ENCODE measurements around the gene C14orf180.
A peak's percentile ranks its signal among the peaks of the same experiment; 100 is the strongest.

C14orf180 gene

GRCh38 chr14:104594310-104595046, 14.9 kb downstream of the C14orf180 start:
- DNase-seq, result no peak

DNA sequence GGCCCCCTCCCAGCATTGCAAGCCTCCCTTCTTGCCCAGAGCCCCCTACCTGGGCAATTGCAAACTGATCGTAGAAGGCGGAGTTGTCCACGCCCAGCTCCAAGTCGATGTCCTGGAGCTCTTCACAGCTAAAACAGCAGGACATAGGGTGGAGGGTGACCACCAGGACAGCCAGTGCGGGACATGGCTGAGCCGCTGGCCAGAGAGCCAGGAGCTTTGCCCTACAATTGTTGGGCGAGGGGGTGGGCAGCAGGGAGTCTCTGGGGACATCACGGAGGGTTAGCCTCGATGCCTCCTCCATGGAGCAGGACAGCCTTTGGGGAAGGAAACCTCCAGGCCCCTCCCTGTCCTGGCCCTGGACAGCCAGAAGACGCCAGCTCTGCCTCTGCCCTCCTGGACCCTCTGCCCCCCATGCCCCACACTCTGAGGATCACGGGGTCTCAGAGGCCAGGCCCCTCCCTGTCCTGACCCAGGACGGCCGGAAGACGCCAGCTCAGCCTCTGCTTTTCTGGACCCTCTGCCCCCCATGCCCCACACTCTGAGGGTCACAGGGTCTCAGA, 15.6 kb downstream of the C14orf180 start:
- DNase-seq, result no peak

- no peak for DNase-seq
Measured at GRCh38 chr14:104595911-104596450, 16.4 kb downstream of the C14orf180 start.

DNA sequence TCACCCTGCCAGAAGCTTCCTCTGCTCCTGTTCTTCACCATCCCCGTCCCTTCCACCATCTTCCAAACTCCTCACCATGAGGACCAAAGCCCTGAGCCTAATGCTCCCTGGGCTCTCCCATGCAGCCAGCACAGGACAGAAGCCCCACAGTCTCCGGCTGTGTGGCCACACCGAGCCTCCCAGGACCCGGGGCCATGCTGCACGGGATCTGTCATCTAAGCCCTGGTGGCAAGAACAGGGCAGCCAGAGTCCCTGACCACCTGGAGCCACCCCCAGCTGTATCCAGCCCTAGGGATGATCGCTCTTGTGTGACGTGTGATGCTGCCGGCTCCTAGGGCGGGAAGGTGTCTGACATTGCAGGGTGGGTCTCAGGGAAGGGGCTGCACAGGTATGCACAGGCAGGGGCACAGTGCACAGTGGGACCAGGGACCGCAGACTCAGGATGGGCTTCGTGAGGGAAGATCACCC, 16.9 kb downstream of the C14orf180 start:
- no peak for DNase-seq

DNA sequence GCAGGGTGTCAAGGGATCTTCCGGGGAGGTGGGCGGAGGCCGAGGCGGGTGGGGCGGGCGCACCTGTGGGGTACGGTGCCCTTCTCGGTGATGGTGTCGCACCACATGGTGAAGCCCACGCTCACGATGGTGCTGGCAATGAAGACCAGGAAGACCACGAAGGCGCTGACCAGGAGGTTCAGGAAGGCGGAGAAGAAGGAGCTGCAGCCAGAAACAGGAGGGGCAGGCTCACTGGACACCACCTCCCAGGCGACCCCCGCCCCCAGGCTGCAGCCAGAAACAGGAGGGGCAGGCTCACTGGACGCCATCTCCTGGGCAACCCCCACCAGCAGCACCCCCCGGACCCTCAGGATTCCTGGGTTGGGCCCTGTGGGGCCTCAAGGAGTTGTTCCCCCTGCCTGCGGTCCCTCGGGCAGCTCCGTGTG, 17.4 kb downstream of the C14orf180 start:
- DNase-seq, result no peak

DNA sequence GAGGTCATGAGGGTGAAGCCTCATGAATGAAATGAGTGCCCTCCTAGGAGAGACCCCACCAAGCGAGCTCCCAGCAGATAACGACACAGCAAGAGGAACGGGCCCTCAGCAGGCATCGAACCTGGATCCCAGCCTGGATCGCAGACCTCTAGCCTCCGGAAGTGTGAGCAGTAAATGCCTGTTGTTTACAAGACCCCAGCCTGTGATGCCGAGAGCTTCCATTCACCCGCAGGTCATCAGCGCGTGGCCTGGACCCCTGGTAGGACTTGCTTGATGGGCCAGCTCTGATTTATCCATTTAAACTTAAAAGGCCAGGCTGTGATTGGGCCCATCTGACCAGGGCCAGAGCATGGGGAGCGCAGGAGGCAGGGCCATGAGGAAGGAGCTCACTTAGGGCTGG, 18.0 kb downstream of the C14orf180 start:
- DNase-seq, result no peak

DNA sequence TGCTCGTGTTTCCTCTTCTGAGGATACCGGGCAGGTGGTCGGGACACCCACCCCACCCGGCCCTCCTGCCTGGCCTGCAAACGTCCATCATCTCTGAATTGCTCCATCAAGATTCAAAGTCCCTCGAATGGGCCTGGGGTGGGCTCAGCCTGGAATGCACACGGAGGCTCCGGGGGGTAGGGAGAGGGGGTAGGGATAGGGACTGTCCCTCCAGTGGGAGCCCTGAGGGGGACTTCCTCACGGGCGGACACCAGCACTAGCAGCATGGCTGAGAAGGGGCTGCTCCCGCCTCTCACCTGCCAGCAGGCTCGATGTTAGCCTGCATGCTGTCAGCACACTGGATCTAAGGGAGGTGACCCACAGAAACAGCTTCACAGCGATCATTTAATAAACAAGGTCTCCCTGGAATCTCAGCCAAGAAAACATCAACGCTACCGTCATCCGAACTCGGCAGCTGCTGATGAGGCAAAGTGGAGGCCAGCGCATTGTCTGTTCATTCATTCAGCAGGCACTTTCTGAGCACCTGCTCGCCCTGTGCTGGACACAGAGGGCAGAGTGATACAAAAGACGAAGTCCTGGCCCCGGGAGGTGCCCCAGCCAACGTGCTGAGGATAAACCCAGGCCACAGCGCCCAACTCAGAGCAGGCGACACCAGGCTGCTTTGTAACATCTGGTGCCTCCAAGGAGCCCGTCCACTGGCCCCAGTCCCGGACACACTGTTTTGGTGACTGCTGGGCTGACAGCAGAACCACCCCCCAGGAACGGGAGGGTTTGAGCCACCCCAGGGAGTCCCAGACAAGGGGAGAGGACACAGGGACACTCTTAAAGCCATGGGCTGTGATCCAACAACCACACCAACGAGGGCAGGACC, 18.7 kb downstream of the C14orf180 start:
- no peak for DNase-seq

- no peak for DNase-seq
Measured at GRCh38 chr14:104598910-104599273, 19.3 kb downstream of the C14orf180 start.

GRCh38 chr14:104599446-104599845, 19.9 kb downstream of the C14orf180 start:
- no peak for DNase-seq

- DNase-seq, result no peak
Measured at GRCh38 chr14:104600141-104600643, 20.6 kb downstream of the C14orf180 start.

DNA sequence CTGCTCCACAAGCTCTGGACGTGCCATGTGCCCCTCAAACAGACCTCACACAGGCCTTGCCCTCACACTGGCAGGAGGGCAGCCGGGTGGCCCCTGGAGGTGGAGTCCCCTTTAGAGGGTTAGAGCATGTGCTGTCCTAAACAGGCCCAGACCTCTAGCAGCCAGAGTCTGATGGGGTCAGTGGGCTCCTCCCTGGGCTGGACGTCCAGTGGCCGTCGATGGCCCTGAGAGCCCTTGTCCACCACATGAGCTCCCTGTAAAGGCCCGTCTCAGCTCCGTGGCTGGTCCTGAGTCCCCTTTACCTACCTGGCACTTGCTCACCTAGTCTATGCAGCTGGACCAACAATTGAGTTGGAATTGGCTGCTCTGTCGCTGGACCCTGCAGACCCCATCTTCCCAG, 21.2 kb downstream of the C14orf180 start:
- DNase-seq, result no peak

- no peak for DNase-seq
Measured at GRCh38 chr14:104601786-104602185, 22.2 kb downstream of the C14orf180 start.

DNA sequence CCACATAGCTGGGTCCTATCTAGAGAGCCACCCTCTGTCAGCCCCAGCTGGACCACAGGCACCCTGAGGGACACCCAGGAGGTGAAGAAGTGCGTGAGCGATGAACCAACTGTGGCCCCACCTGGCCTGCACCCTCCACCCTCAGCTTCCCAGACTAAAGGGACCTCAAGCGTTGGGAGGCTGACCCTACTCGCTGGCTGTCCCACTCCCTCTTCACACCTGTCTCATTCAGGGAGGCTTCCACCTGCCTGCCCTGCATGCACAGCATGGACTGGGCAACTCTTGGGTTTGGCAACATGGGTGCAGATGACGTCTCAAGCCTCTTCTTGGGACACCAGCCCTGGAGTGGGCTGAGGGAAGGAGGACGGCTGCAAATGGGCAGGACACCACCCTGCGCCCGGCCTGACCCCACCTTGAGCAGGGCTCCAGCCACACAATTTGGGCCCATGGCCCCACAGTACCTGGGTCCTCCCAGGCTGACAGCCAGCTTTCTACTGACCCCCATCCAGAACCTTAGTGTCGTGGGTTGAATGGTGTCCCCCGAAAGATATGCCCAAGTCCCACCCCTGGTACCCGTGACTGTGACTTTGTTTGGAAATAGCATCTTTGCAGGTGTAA, 22.9 kb downstream of the C14orf180 start:
- DNase-seq, result no peak

DNA sequence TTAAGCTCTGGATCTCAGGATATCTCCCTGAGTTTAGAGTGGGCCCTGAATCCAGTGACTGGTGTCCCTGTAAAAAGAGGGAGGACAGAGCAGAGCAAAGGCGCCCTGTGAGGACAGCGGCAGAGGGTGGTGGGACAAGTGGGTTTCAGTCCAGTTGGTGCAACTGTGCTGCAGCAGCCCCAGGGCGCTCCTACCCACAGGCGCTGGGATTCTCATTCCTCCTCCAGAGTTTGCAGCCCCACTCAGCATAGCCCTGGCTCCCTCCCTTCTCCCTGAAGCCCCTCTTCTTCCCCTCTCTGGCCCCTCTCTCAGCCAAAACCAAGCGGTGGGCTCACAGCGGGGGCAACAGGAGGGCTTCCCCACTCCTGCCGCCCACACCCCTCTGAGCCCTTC, 23.4 kb downstream of the C14orf180 start:
- DNase-seq, result no peak

DNA sequence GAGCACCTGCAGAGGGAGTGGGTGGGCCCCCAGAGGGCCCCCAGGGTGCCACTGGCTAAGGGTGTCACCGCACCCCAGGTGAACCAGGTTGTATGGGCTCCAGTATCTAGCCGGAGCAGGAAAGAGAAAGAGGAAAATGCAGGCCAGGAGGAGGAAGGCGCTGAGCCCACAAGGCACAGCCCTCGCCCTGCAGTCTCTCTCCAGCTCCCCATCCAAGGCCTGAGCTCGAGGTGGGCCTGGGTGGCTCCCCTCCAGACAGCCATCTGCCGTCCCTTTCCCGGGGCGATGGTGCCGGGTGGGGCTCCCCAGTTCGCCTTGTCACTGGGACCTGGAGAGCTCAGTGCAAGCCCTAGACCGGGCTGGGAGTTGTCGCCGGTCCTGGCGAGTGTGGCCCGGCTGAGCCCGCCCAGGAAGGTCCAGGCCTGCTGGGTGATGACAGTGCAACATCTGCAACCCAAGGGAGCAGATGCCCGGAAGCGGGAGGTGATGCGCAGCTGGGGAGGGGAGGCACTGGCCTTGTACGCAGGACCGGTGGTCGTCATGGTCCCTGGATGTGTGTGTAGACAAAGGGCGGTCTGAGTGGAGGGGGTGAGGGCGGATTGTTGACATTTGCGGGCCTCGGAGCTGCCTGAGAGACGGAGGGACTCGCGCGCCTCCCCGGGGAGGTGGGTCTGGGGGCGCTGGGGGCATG, 24.3 kb downstream of the C14orf180 start:
- DNase-seq, result no peak

GRCh38 chr14:104604458-104605449, 25.2 kb downstream of the C14orf180 start, which contains the start of gene TMEM179:
Gene TMEM179 (minus strand): TSS chr14:104604772. CDS start chr14:104604741, 31 bp downstream.
- DNase-seq, result peak; percentile 5

- no peak for DNase-seq
Measured at GRCh38 chr14:104609666-104610065, 30.1 kb downstream of the C14orf180 start.

DNA sequence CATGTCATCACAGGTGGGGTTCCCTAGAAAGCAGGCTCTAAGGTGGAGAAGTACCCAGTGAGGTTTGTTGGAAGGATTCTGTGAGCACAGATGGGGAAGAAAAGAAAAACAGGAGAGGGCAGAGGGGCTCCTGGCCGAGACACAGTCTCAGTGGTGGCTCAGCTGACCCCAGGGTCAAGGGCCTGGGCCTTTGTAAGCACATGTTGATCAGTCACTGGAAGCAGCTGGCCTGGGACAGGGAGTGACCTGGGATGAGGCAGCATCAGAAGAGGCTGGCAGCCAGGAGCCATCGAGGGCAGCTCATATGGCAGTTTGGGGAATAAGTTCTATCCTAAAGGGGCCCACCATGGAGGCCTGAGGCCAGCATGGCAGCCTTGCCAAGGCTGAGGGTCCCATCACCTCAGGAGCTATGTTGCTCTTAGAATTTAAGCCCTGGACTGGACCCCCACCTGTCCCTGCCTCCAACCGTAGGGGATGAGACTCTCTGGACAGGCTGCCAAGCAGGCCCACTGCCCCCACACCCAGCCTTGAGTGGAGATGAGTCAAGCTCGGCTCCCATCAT, 31.3 kb downstream of the C14orf180 start:
- DNase-seq, result no peak

DNA sequence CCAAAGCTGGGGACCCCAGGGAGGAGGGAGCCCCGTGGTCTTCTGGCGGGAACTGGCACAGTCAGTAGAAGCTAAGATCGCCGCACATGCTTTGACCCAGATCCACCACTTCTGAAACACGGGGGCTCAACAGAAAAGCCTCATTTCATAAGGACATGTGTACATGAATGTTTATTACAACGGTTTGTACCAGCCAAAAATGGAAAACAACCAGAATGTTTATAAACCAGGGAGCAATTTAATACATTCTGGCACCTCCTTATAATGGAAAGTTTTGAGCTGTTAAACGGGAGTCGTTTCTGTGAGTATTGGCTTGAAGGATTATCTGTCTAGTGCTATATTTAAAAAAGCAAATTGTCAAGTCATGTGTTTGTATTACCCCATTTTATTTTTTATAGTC, 32.3 kb downstream of the C14orf180 start:
- no peak for DNase-seq
